D721Med (cell line): ENCODE measurements around the gene INCENP.

ENCODE experiments used
- DNase-seq: peaks from one replicate; pipeline ENCODE4 v3.0.0; 2011; ENCODE audit warnings: low spot score; ENCODE audit not compliant: insufficient read length
- FAIRE-seq: peaks from 2 replicates; lab custom pipeline; 2011; peaks lifted over from hg19 to GRCh38; lab: Jason Lieb, UNC
- CTCF ChIP-seq: IDR thresholded peaks from 2 replicates; pipeline ENCODE4 v1.5.1; 2012; ENCODE audit warnings: mild to moderate bottlenecking, control low read depth; ENCODE audit not compliant: insufficient read depth; ENCODE audit errors: missing control alignments

INCENP gene

DNA sequence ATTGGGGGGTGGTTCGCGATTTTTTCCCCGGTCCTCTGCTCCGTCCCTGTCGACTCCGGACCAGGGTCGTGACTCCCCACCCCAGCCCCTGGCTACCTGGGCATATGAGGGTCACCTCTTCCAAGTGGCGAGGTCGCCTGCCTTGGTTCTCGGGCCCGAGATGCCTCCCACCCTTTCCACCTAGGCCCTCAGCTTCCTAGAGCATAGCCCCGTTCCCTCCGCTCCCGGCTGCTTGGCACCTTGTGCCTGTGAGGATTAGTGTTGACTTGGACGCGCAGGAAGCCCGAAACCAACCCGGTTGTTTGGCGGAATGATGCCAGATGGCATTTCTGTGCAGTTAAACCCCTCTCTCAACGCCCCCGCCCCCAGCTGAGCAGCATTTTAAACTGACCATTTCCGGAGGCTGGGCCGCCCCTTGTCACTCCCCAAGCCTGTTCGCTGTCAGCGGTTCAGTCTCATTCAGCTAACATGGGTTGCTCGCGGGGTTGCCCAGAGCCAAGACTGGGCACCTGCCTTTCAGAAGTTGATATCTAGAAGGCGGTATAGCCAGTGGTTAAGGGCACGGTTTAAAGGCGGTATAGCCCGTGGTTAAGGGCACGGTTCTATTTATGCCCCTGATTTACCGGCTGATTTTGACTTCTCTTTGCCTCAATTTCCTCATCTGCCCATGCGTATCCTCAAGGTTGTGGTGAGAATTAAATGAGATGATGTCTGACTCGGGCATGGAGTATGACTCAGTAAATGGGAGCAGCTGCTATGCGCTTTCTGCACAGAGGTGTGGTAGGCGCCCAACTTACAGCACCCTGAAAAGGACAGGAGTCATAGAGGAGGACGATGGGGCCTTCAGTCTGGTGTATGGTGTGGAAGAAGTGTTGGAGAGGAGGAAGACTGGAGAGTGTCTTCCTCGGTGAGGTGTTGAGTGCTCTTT lies 639 bp downstream of the INCENP start:
- TF ChIP-seq CTCF, result no peak
- FAIRE-seq (no peak), DNase-seq (no peak)

DNA sequence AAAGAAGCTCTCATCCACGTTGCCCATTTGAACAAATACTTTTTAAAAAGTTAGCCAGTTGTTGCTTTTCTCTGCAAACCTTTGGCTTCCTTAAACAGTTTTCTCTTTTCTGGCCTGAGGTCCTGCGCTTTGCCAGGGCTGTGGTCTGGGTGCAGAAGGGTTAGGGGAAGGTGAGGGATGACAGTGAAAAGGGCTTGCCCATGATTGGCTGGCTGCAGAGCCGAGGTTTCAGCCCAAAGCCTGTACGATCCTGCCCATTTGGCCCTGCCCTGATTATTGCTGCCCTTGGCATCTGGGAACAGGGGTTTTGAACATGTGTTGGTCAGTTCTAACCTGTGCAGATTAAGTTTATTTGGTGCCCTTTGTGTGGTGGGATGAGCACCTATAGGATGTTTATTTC lies 1.5 kb downstream of the INCENP start:
- FAIRE-seq (no peak), DNase-seq (no peak)
- no peak for TF ChIP-seq CTCF

DNA sequence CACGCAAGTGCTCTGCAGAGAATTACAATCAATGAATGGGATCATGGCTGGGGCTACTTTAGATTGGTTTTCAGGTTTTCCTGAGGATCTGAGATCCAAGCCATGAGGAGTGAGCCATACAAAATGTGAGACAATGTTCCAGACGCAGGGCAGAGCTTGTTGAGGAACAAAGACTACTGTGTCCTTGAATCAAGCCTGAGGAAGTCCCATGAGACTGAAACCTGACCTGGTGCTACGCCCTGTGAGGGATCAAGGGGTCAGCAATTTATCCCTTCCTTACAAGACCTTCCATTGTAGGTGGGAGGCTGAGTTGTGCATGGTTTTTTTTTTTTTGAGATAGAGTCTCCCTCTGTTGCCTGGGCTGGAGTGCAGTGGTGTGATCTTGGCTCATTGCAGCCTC lies 2.1 kb downstream of the INCENP start:
- FAIRE-seq (no peak), DNase-seq (no peak)
- no peak for TF ChIP-seq CTCF

DNA sequence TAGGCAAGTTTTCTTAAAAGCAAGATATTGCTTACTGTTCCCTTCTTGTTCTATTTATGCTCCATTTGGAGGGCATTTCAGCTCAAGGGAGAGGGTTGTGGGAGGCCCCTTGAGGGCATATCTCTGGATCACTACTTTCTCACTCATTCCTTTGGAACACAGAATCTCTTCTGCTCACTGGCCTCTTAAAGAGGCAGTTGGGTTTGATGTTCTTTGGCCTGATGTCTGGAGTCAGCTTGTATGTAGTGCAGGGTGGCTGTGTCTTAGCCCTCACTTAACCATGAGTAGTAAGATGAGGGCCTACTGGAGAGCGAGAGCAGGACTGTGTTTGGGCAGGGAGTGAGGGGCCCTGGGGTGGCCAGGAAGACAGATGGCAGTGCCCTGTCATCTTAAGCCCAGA lies 3.6 kb downstream of the INCENP start:
- no peak for TF ChIP-seq CTCF
- FAIRE-seq (no peak), DNase-seq (no peak)

DNA sequence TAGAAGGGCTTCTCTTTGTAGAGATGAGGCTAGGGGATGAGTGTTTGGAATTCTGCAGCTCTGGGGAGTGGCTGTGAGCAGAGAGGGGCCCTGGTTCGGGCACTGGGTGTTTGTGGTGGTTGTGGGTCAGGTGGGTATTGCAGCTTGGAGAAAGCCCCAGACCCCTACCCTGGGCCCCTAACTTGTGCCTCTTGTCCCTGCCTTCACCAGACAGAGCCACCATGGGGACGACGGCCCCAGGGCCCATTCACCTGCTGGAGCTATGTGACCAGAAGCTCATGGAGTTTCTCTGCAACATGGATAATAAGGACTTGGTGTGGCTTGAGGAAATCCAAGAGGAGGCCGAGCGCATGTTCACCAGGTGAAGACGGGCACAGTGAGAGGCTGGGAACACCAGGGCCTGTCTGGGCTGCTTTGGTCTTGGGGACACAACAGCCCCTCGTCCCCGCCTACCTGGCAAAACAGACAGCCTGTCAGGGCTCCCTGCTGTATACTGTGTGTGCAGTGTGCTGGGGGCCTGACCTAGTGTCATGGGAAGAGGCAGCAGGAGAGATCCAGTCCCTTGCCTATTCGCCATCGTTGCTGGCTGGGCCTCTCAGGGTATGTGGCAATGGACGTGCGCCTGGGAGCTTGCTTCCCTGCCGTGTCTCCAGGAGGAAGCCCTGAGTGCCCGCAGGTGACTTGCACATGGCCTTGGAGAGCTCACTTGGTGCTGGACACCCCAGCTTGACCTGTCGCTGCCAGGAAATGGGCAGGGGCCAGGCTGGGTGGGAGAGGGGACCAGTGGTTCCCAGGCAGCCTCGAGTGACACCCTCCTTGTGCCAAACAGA lies 4.3 kb downstream of the INCENP start:
- no peak for DNase-seq
- FAIRE-seq, result no peak
- no peak for TF ChIP-seq CTCF

GRCh38 chr11:62128835-62129234 lies 5.0 kb downstream of the INCENP start:
- no peak for TF ChIP-seq CTCF
- FAIRE-seq (no peak), DNase-seq (no peak)
